HepG2 (cell line): ENCODE results near the gene SLC35F4. TPM values are rescaled to one million over a fixed set of nuclear protein-coding genes. Genes with fewer than 3 reads are reported as not detected.

ENCODE experiments used
- ATAC-seq: fragments of 200-7000 bp; cut with Tn5 transposase; 3 replicates; pipeline ENCODE4 v1.9.1; 2020; ENCODE audit warnings: mild to moderate bottlenecking, moderate library complexity
- BruUV-seq: library from RNA; stranded (reverse); fragments of 400-500 nt; replicated peaks from 2 replicates; lab custom pipeline; 2021; lab: Mats Ljungman, UMichigan
- CTCF ChIA-PET: fragments of 300-600 bp; formaldehyde crosslinking; extraction: SDS; loops from one replicate; lab custom pipeline; 2021; ENCODE audit warnings: low total read pairs, inconsistent platforms, low intra/inter-chr PET ratio; lab: Yijun Ruan, JAX
- POLR2A ChIA-PET: fragments of 350-600 bp; sonication (Branson Sonifier 250); formaldehyde crosslinking; loops from one replicate; lab custom pipeline; 2020; ENCODE audit warnings: antibody characterized with exemption, inconsistent platforms; lab: Yijun Ruan, JAX
- DNase-seq: peaks from one replicate; pipeline ENCODE4 v3.0.0-alpha.2; 2015; ENCODE audit warnings: low spot score
- FAIRE-seq: peaks from 3 replicates; lab custom pipeline; 2011; peaks lifted over from hg19 to GRCh38; lab: Jason Lieb, UNC
- H2AFZ ChIP-seq: one replicate; pipeline ENCODE4 v1.6.1; 2011; ENCODE audit warnings: low read length, inconsistent platforms
- H3K27ac ChIP-seq: fragments of 300-600 bp; 3 replicates; pipeline ENCODE4 v1.8.0; 2011; ENCODE audit warnings: mixed run types, mild to moderate bottlenecking, mixed read lengths, low read length, inconsistent platforms; ENCODE audit not compliant: insufficient read depth; ENCODE audit errors: extremely low read length
- H3K27me3 ChIP-seq, 2 experiments: fragments of 200-600 bp in 1 of 2; 2 replicates in 1 of 2; 3 replicates in 1 of 2; pipeline versions ENCODE4 v1.6.0 to v1.8.0; 2011; ENCODE audit warnings: low read length in 2 of 2, mild to moderate bottlenecking in 2 of 2, moderate library complexity in 2 of 2, inconsistent platforms in 1 of 2; ENCODE audit not compliant: insufficient read depth in 2 of 2, control insufficient read depth in 1 of 2
- H3K36me3 ChIP-seq, 2 experiments: fragments of 200-600 bp in 1 of 2; replicated peaks in 1 of 2; 2 replicates in 1 of 2; 3 replicates in 1 of 2; pipeline versions ENCODE4 v1.5.1 to v1.8.0; 2011; ENCODE audit warnings: low read length in 2 of 2, inconsistent platforms in 1 of 2; ENCODE audit not compliant: insufficient read depth in 2 of 2, control insufficient read depth in 1 of 2
- H3K4me1 ChIP-seq: 2 replicates; pipeline ENCODE4 v1.5.1; 2012; ENCODE audit warnings: low read length, inconsistent platforms; ENCODE audit not compliant: insufficient read depth
- H3K4me2 ChIP-seq: 2 replicates; pipeline ENCODE4 v1.6.0; 2011; ENCODE audit warnings: low read depth, low read length, inconsistent platforms
- H3K4me3 ChIP-seq, 3 experiments: fragments of 200-600 bp in 1 of 3; sonication (generic), shearing (Covaris generic) in 1 of 3; replicated peaks in 1 of 3; 2 replicates each; pipeline ENCODE4 v1.5.1; 2011 to 2016; ENCODE audit warnings: low read length in 3 of 3, inconsistent platforms in 2 of 3, low read depth in 2 of 3, mild to moderate bottlenecking in 2 of 3, control low read depth in 1 of 3, mixed read lengths in 1 of 3; ENCODE audit not compliant: insufficient read depth in 1 of 3
- H3K79me2 ChIP-seq: one replicate; pipeline ENCODE4 v1.6.1; 2011; ENCODE audit warnings: low read length, inconsistent platforms; ENCODE audit not compliant: insufficient read depth
- H3K9ac ChIP-seq: 2 replicates; pipeline ENCODE4 v1.6.0; 2011; ENCODE audit warnings: mild to moderate bottlenecking, low read depth, low read length, inconsistent platforms; ENCODE audit not compliant: insufficient read depth
- H3K9me3 ChIP-seq: 2 replicates; pipeline ENCODE4 v1.5.1; 2012; ENCODE audit warnings: mild to moderate bottlenecking, low read length
- H4K20me1 ChIP-seq: 2 replicates; pipeline ENCODE4 v1.6.0; 2011; ENCODE audit warnings: inconsistent platforms, mild to moderate bottlenecking, low read length, moderate library complexity; ENCODE audit not compliant: insufficient read depth
- MLX ChIP-seq: IDR thresholded peaks from 2 replicates; pipeline ENCODE4 v1.6.1; 2016
- SMYD3 ChIP-seq: sonication (generic); formaldehyde crosslinking; IDR thresholded peaks from 2 replicates; pipeline ENCODE4 v1.8.1; 2023; ENCODE audit warnings: mild to moderate bottlenecking, missing genetic modification reagents
- ZBTB49 ChIP-seq: sonication (generic); formaldehyde crosslinking; IDR thresholded peaks from 2 replicates; pipeline ENCODE4 v1.4.0; 2020; ENCODE audit warnings: missing genetic modification reagents, borderline replicate concordance
- ZNF317 ChIP-seq: sonication (generic); formaldehyde crosslinking; IDR thresholded peaks from 2 replicates; pipeline ENCODE4 v1.5.0; 2020; ENCODE audit warnings: mild to moderate bottlenecking, missing genetic modification reagents
- ZNF333 ChIP-seq: sonication (generic); formaldehyde crosslinking; IDR thresholded peaks from 2 replicates; pipeline ENCODE4 v1.4.0; 2020; ENCODE audit warnings: mild to moderate bottlenecking, missing genetic modification reagents, borderline replicate concordance
- ZNF484 ChIP-seq: sonication (generic); formaldehyde crosslinking; IDR thresholded peaks from 2 replicates; pipeline ENCODE4 v1.5.1; 2020; ENCODE audit warnings: mild to moderate bottlenecking, low read depth, missing genetic modification reagents, borderline replicate concordance
- ZNF562 ChIP-seq: sonication (generic); formaldehyde crosslinking; IDR thresholded peaks from 2 replicates; pipeline ENCODE4 v1.8.0; 2022; ENCODE audit warnings: missing genetic modification reagents, borderline replicate concordance
- ZNF564 ChIP-seq: sonication (generic); formaldehyde crosslinking; IDR thresholded peaks from 2 replicates; pipeline ENCODE4 v1.8.1; 2023; ENCODE audit warnings: mild to moderate bottlenecking, missing genetic modification reagents
- ZNF747 ChIP-seq: sonication (generic); formaldehyde crosslinking; IDR thresholded peaks from 2 replicates; pipeline ENCODE4 v1.8.1; 2023; ENCODE audit warnings: missing genetic modification reagents, mild to moderate bottlenecking, borderline replicate concordance
- WGBS: methylation state at CpG from one replicate; pipeline ENCODE4 v1.1.6; 2017; ENCODE audit warnings: low lambda C conversion rate; 5-methylcytosine and 5-hydroxymethylcytosine counted together
- in situ Hi-C: cut with HindIII; loops from 2 replicates; pipeline ENCODE4 v1.10.0; 2017; ENCODE audit warnings: low pct_unique_long_range_greater_than_20kb; ENCODE audit not compliant: extremely low pct_ligation_motif_present
- intact Hi-C: fragments of 100-400 bp; cut with micrococcal nuclease; formaldehyde crosslinking; loops from one replicate; pipeline ENCODE4 v1.10.0; 2022; ENCODE audit not compliant: unreplicated experiment
- polyA plus RNA-seq, 8 experiments: library from polyadenylated mRNA; depleted of rRNA in 3 of 8; stranded (reverse) in 7 of 8; unstranded in 1 of 8; fragments of >200 nt; fragmentation: Illumina TruSeq in 4 of 8; extraction: Trizol in 4 of 8; gene quantifications; 2 replicates each; pipeline versions ENCODE4 v1.2.1 to v1.2.3, GENCODE V29; 2011 to 2016; ENCODE audit warnings: low read depth in 4 of 8, missing spikeins in 1 of 8, mixed read lengths in 1 of 8; ENCODE audit not compliant: insufficient read depth in 1 of 8
- total RNA-seq, 5 experiments: library from RNA; depleted of rRNA; stranded (reverse); fragments of >200 nt; fragmentation: Illumina TruSeq; extraction: Trizol; gene quantifications; 2 replicates each; pipeline ENCODE4 v1.2.3, GENCODE V29; 2016; ENCODE audit warnings: low read depth in 1 of 5
- TF ChIP-seq, protein P1 (sequence below): sonication (generic); formaldehyde crosslinking; conservative IDR thresholded peaks from 2 replicates; pipeline ENCODE4 v1.8.0; 2022; ENCODE audit warnings: missing genetic modification reagents

SLC35F4 gene
- total and polyA plus RNA-seq, 2 of the 13 experiments (the other 11 are each of a cell fraction or from before 2014, with no cell fraction given): not detected

- H3K4me1 ChIP-seq: no peaks in the 10 kb centered on the region
- H3K9ac ChIP-seq: no peak overlapping the region
- 31% methylated on average over 4 of the region's 4 CpGs for WGBS
- H3K4me2 ChIP-seq: no peak overlapping the region
- no peak overlapping the region for H3K4me3 ChIP-seq
- in situ Hi-C loops: no loop called here
- intact Hi-C loops: no loop called here
- no peak overlapping the region for H3K27ac ChIP-seq
- ATAC-seq: no peak
- no peaks in the 10 kb centered on the region for H3K27me3 ChIP-seq
- H3K9me3 ChIP-seq: no peaks in the 10 kb centered on the region
- CTCF ChIA-PET: no interaction called here
- POLR2A ChIA-PET: no interaction called here
- BruUV-seq: no TSS peak
- no peak overlapping the region for H2AFZ ChIP-seq
- H3K79me2 ChIP-seq: no peaks in the 10 kb centered on the region
- no peak for TF ChIP-seq SMYD3 (CRISPR knock-in tag)
- TF ChIP-seq ZNF333 (CRISPR knock-in tag): no peak
- no peak for TF ChIP-seq ZNF317 (CRISPR knock-in tag)
- no peak for TF ChIP-seq MLX
- TF ChIP-seq ZNF564 (CRISPR knock-in tag): no peak
- TF ChIP-seq ZNF562: no peak
- TF ChIP-seq, protein P1, sequence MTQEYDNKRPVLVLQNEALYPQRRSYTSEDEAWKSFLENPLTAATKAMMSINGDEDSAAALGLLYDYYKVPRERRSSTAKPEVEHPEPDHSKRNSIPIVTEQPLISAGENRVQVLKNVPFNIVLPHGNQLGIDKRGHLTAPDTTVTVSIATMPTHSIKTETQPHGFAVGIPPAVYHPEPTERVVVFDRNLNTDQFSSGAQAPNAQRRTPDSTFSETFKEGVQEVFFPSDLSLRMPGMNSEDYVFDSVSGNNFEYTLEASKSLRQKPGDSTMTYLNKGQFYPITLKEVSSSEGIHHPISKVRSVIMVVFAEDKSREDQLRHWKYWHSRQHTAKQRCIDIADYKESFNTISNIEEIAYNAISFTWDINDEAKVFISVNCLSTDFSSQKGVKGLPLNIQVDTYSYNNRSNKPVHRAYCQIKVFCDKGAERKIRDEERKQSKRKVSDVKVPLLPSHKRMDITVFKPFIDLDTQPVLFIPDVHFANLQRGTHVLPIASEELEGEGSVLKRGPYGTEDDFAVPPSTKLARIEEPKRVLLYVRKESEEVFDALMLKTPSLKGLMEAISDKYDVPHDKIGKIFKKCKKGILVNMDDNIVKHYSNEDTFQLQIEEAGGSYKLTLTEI: no peak
- no peak for TF ChIP-seq ZNF747 (CRISPR knock-in tag)
- TF ChIP-seq ZBTB49 (CRISPR knock-in tag): no peak
- TF ChIP-seq ZNF484 (CRISPR knock-in tag): no peak
- no peaks in the 10 kb centered on the region for H3K36me3 ChIP-seq
- no peak for DNase-seq
- H4K20me1 ChIP-seq: no peaks in the 10 kb centered on the region
- FAIRE-seq: no peak
Measured at GRCh38 chr14:57771801-57772200, 94.1 kb downstream of the SLC35F4 start.
